ENCODE results near the gene TPO. TPM values are rescaled to one million over a fixed set of nuclear protein-coding genes. Genes with fewer than 3 reads are reported as not detected.

The TPO gene
- polyA plus RNA-seq, 3 donors, result not detected

GRCh38 chr2:1375794-1376193 is 37.5 kb upstream of the TPO start:
- H4K20me1 ChIP-seq (ENCODE audit: insufficient read depth, low read length), result no peaks in the 10 kb centered on the region
- intact Hi-C loops (cut with micrococcal nuclease), result no loop called here
- no peak overlapping the region for H3K4me3 ChIP-seq (replicated peaks in 1 of 3; ENCODE audit: low read depth in 2 of 3, low read length in 3 of 3)
- no peak for DNase-seq
- WGBS (ENCODE audit: insufficient coverage), result 91% methylated on average over 14 of the region's 14 CpGs
- Mint-ChIP-seq H3K4me3 (no peak overlapping the region), H3K9me3 (peaks cover 0 to 14% (median 4%) of the 10 kb centered on the region in 7 donors), H3K27me3 (ENCODE audit: low read depth in 3 of 3) (peaks cover 1 to 4% (median 2%) of the 10 kb centered on the region in 3 donors), H3K27ac (no peak overlapping the region), H3K4me1 (no peaks in the 10 kb centered on the region), H3K36me3 (no peaks in the 10 kb centered on the region)
- H3K27me3 ChIP-seq (ENCODE audit: control insufficient read depth in 2 of 2, insufficient read depth in 2 of 2, low read length in 2 of 2), result no peaks in the 10 kb centered on the region
- H3K9ac ChIP-seq (ENCODE audit: insufficient read depth, low read length, poor library complexity, severe bottlenecking), result no peak overlapping the region
- H3K27ac ChIP-seq (ENCODE audit: low read depth in 1 of 2, low read length in 2 of 2), result no peak overlapping the region
- H3K36me3 ChIP-seq (replicated peaks in 1 of 2; ENCODE audit: control insufficient read depth in 1 of 2, insufficient read depth in 2 of 2, low read length in 2 of 2), result no peaks in the 10 kb centered on the region
- no peak overlapping the region for H2AFZ ChIP-seq (ENCODE audit: insufficient read depth, low read depth, low read length, poor library complexity, severe bottlenecking)
- no peaks in the 10 kb centered on the region for H3K79me2 ChIP-seq (ENCODE audit: insufficient read depth, low read length)
- H3K4me2 ChIP-seq (replicated peaks; ENCODE audit: extremely low read depth, low read length, poor library complexity, severe bottlenecking), result no peak overlapping the region
- H3K4me1 ChIP-seq (ENCODE audit: control insufficient read depth in 1 of 2, insufficient read depth in 2 of 2, low read length in 2 of 2), result no peaks in the 10 kb centered on the region
- H3K9me3 ChIP-seq (replicated peaks in 1 of 2; ENCODE audit: control insufficient read depth in 1 of 2, insufficient read depth in 1 of 2, low read length in 2 of 2), result peaks cover 0 to 3% of the 10 kb centered on the region in 2 donors
- no peak for TF ChIP-seq CTCF (IDR thresholded peaks at IDR 0.05)

- Histone ChIP-seq H3K79me2 (ENCODE audit: insufficient read depth, low read length) (no peaks in the 10 kb centered on the region), H2AFZ (ENCODE audit: insufficient read depth, low read depth, low read length, poor library complexity, severe bottlenecking) (no peak overlapping the region), H3K9me3 (replicated peaks in 1 of 2; ENCODE audit: control insufficient read depth in 1 of 2, insufficient read depth in 1 of 2, low read length in 2 of 2) (peaks cover 0 to 6% of the 10 kb centered on the region in 2 donors), H3K4me3 (replicated peaks in 1 of 3; ENCODE audit: low read depth in 2 of 3, low read length in 3 of 3) (no peak overlapping the region), H3K4me1 (ENCODE audit: control insufficient read depth in 1 of 2, insufficient read depth in 2 of 2, low read length in 2 of 2) (no peaks in the 10 kb centered on the region), H3K27me3 (ENCODE audit: control insufficient read depth in 2 of 2, insufficient read depth in 2 of 2, low read length in 2 of 2) (no peaks in the 10 kb centered on the region), H3K36me3 (replicated peaks in 1 of 2; ENCODE audit: control insufficient read depth in 1 of 2, insufficient read depth in 2 of 2, low read length in 2 of 2) (no peaks in the 10 kb centered on the region), H3K9ac (ENCODE audit: insufficient read depth, low read length, poor library complexity, severe bottlenecking) (no peak overlapping the region), H3K4me2 (replicated peaks; ENCODE audit: extremely low read depth, low read length, poor library complexity, severe bottlenecking) (no peak overlapping the region), H3K27ac (ENCODE audit: low read depth in 1 of 2, low read length in 2 of 2) (no peak overlapping the region), H4K20me1 (ENCODE audit: insufficient read depth, low read length) (no peaks in the 10 kb centered on the region)
- Mint-ChIP-seq H3K36me3 (no peaks in the 10 kb centered on the region), H3K4me1 (no peaks in the 10 kb centered on the region), H3K27ac (no peak overlapping the region), H3K27me3 (ENCODE audit: low read depth in 3 of 3) (peaks cover 1 to 5% (median 3%) of the 10 kb centered on the region in 3 donors), H3K4me3 (no peak overlapping the region), H3K9me3 (peaks cover 0 to 14% (median 4%) of the 10 kb centered on the region in 7 donors)
- TF ChIP-seq CTCF (IDR thresholded peaks at IDR 0.05), result no peak
- 96% methylated on average over 5 of the region's 6 CpGs for WGBS (ENCODE audit: insufficient coverage)
- intact Hi-C loops (cut with micrococcal nuclease), result no loop called here
- no peak for DNase-seq
Measured at GRCh38 chr2:1377473-1377872, 35.8 kb upstream of the TPO start.

Measured in CD14-positive monocyte (primary cell).